ENCODE results near the gene MYH9. TPM values are rescaled to one million over a fixed set of nuclear protein-coding genes. Genes with fewer than 3 reads are reported as not detected.

MYH9 gene
- total and polyA plus RNA-seq, 7 donors, result 35.6 to 214 (median 92.0) TPM

DNA sequence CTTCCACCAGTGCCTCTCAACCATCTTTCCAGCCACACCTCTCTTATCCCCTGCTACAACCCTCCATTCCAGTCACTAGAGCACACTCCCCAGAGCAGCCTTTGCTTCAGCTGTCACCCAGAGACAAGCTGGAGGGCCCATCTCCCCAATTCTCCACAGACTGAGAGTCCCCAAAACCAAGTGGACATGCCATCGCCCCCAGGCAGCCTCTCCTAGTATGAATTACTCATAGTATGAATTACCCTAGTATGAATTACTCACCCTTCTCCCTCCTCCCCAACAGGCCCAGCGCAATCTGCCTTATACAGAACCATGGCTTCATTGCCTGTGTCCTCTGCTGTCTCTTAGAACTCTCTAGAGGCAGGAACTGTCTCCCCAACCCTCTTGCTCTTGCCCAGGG lies 24.8 kb downstream of the MYH9 start:
- Histone ChIP-seq H3K27me3 (ENCODE audit: insufficient read depth in 3 of 3, low read length in 2 of 3) (no peaks in the 10 kb centered on the region), H3K27ac (no peak overlapping the region), H3K4me3 (no peak overlapping the region), H3K4me1 (peaks cover 90% of the 10 kb centered on the region), H3K9me3 (no peaks in the 10 kb centered on the region), H3K36me3 (ENCODE audit: insufficient read depth in 1 of 2, low read depth in 1 of 2) (peaks cover 5 to 6% of the 10 kb centered on the region in 2 donors)
- WGBS, 3 donors, result 66 to 88% (median 82%) methylated on average over 2 of the region's 2 CpGs
- ATAC-seq (no peak), DNase-seq (no peak)
- TF ChIP-seq, protein P1, sequence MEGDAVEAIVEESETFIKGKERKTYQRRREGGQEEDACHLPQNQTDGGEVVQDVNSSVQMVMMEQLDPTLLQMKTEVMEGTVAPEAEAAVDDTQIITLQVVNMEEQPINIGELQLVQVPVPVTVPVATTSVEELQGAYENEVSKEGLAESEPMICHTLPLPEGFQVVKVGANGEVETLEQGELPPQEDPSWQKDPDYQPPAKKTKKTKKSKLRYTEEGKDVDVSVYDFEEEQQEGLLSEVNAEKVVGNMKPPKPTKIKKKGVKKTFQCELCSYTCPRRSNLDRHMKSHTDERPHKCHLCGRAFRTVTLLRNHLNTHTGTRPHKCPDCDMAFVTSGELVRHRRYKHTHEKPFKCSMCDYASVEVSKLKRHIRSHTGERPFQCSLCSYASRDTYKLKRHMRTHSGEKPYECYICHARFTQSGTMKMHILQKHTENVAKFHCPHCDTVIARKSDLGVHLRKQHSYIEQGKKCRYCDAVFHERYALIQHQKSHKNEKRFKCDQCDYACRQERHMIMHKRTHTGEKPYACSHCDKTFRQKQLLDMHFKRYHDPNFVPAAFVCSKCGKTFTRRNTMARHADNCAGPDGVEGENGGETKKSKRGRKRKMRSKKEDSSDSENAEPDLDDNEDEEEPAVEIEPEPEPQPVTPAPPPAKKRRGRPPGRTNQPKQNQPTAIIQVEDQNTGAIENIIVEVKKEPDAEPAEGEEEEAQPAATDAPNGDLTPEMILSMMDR (IDR thresholded peaks at IDR 0.05), result no peak
- intact Hi-C loops (cut with DNase I), result no loop called here

- DNase-seq (no peak), ATAC-seq (no peak)
- TF ChIP-seq, protein P1 (IDR thresholded peaks at IDR 0.05), result no peak
- no peak overlapping the region for H3K4me3 ChIP-seq
- intact Hi-C loops (cut with DNase I), result no loop called here
- peaks cover 5 to 6% of the 10 kb centered on the region in 2 donors for H3K36me3 ChIP-seq (ENCODE audit: insufficient read depth in 1 of 2, low read depth in 1 of 2)
- H3K9me3 ChIP-seq, result no peaks in the 10 kb centered on the region
- no peaks in the 10 kb centered on the region for H3K27me3 ChIP-seq (ENCODE audit: insufficient read depth in 3 of 3, low read length in 2 of 3)
- 70 to 73% (median 70%) methylated on average over 4 of the region's 4 CpGs for WGBS, 3 donors
- peaks cover 81% of the 10 kb centered on the region for H3K4me1 ChIP-seq
- H3K27ac ChIP-seq, result no peak overlapping the region
Observed at GRCh38 chr22:36362075-36362474, 25.7 kb downstream of the MYH9 start.

GRCh38 chr22:36360871-36361383 lies 26.8 kb downstream of the MYH9 start:
- WGBS, 3 donors, result 51 to 71% (median 62%) methylated on average over 5 of the region's 5 CpGs
- H3K27ac ChIP-seq, result no peak overlapping the region
- H3K9me3 ChIP-seq, result no peaks in the 10 kb centered on the region
- H3K27me3 ChIP-seq (ENCODE audit: insufficient read depth in 3 of 3, low read length in 2 of 3), result no peaks in the 10 kb centered on the region
- ATAC-seq (no peak), DNase-seq (no peak)
- TF ChIP-seq, protein P1 (IDR thresholded peaks at IDR 0.05), result no peak
- no peak overlapping the region for H3K4me3 ChIP-seq
- H3K4me1 ChIP-seq, result peaks cover 75% of the 10 kb centered on the region
- intact Hi-C loops (cut with DNase I), result no loop called here
- H3K36me3 ChIP-seq (ENCODE audit: insufficient read depth in 1 of 2, low read depth in 1 of 2), result peaks cover 0 to 5% of the 10 kb centered on the region in 2 donors

DNA sequence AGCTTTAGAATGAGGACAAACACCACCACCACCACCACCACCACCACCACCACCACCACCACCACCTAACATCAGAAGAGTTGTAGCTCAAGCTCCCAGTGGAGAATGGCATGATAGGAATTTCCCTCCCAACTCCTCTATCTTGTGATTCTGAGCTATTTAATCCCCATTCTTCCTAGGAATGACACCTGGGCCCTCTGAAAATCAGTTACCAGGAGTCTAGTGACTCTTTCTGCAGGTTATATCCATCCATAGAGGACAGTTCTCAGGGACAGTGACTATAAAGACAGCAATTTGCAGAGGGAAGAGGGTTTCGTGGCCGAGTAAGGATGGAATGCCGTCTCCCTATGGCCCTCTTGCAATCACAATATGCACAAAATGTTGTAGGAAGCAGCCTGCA lies 27.8 kb downstream of the MYH9 start:
- peaks cover 71% of the 10 kb centered on the region for H3K4me1 ChIP-seq
- TF ChIP-seq, protein P1 (IDR thresholded peaks at IDR 0.05), result no peak
- H3K36me3 ChIP-seq (ENCODE audit: insufficient read depth in 1 of 2, low read depth in 1 of 2), result peaks cover 0 to 5% of the 10 kb centered on the region in 2 donors
- no peak overlapping the region for H3K4me3 ChIP-seq
- intact Hi-C loops (cut with DNase I), result no loop called here
- no peak for ATAC-seq
- 82 to 89% (median 85%) methylated on average over 3 of the region's 3 CpGs for WGBS, 3 donors
- no peaks in the 10 kb centered on the region for H3K27me3 ChIP-seq (ENCODE audit: insufficient read depth in 3 of 3, low read length in 2 of 3)
- no peak overlapping the region for H3K27ac ChIP-seq
- no peak for DNase-seq
- no peaks in the 10 kb centered on the region for H3K9me3 ChIP-seq

- H3K4me1 ChIP-seq, result peaks cover 69% of the 10 kb centered on the region
Observed at GRCh38 chr22:36359470-36359996, 28.2 kb downstream of the MYH9 start.

More at GRCh38 chr22:36359470-36359996, 28.2 kb downstream of the MYH9 start:
- TF ChIP-seq, protein P1 (IDR thresholded peaks at IDR 0.05), result no peak
- no peaks in the 10 kb centered on the region for H3K27me3 ChIP-seq (ENCODE audit: insufficient read depth in 3 of 3, low read length in 2 of 3)
- peaks cover 0 to 5% of the 10 kb centered on the region in 2 donors for H3K36me3 ChIP-seq (ENCODE audit: insufficient read depth in 1 of 2, low read depth in 1 of 2)
- ATAC-seq (no peak), DNase-seq (no peak)
- intact Hi-C loops (cut with DNase I), result no loop called here
- 42 to 73% (median 53%) methylated on average over 3 of the region's 3 CpGs for WGBS, 3 donors
- H3K27ac ChIP-seq, result peak overlapping the region; percentile 76
- H3K9me3 ChIP-seq, result no peaks in the 10 kb centered on the region
- H3K4me3 ChIP-seq, result no peak overlapping the region

Measured in psoas muscle (tissue), 8 donors.